ENCODE data around the gene FGF1.

- TF ChIP-seq EP300 (IDR thresholded peaks at IDR 0.05) (no peak), CTCF (IDR thresholded peaks at IDR 0.05) (no peak)
Measured at GRCh38 chr5:142703153-142703552, 17.3 kb upstream of the FGF1 start.

Measured in stomach (tissue), 4 donors.